Caco-2 (cell line): ENCODE measurements around the gene AHNAK2. TPM values are rescaled to one million over a fixed set of nuclear protein-coding genes. Genes with fewer than 3 reads are reported as not detected.

Experiments
- BruUV-seq: library from RNA; stranded (reverse); fragments of 400-500 nt; replicated peaks from 2 replicates; lab custom pipeline; 2021; lab: Mats Ljungman, UMichigan
- CTCF ChIA-PET: fragments of 300-600 bp; sonication (Branson Sonifier 250); formaldehyde crosslinking; loops from one replicate; lab custom pipeline; 2022; ENCODE audit warnings: antibody characterized with exemption; lab: Charles Lee
- POLR2A ChIA-PET: fragments of 300-600 bp; sonication (Branson Sonifier 250); formaldehyde crosslinking; loops from one replicate; lab custom pipeline; 2022; ENCODE audit warnings: antibody characterized with exemption; lab: Charles Lee
- DNase-seq, 2 experiments: peaks; one replicate each; pipeline versions ENCODE4 v3.0.0 to v3.0.0-alpha.2; 2020 to 2022
- H3K27me3 ChIP-seq: replicated peaks from 2 replicates; pipeline ENCODE4 v1.6.0; 2011; ENCODE audit warnings: low read length; ENCODE audit not compliant: control insufficient read depth, insufficient read depth
- H3K36me3 ChIP-seq: 2 replicates; pipeline ENCODE4 v1.5.1; 2011; ENCODE audit warnings: low read length; ENCODE audit not compliant: control insufficient read depth, insufficient read depth
- H3K4me1 ChIP-seq: fragments of 250-450 bp; sonication (Bioruptor Pico); 2 replicates; pipeline ENCODE4 v1.5.1; 2020; ENCODE audit warnings: mild to moderate bottlenecking
- H3K4me3 ChIP-seq: 2 replicates; pipeline ENCODE4 v1.5.1; 2011; ENCODE audit warnings: low read depth, mild to moderate bottlenecking, control low read depth, low read length
- H3K9me3 ChIP-seq: fragments of 250-450 bp; sonication (Bioruptor Pico); 2 replicates; pipeline ENCODE4 v1.5.1; 2020; ENCODE audit warnings: mild to moderate bottlenecking, moderate library complexity
- H3K27ac Mint-ChIP-seq: one replicate; pipeline ENCODE4 v1.8.0; 2022; ENCODE audit warnings: mixed read lengths; ENCODE audit not compliant: unreplicated experiment
- H3K27me3 Mint-ChIP-seq: one replicate; pipeline ENCODE4 v1.8.0; 2022; ENCODE audit warnings: mixed read lengths; ENCODE audit not compliant: insufficient read depth, unreplicated experiment
- H3K36me3 Mint-ChIP-seq: one replicate; pipeline ENCODE4 v1.8.0; 2022; ENCODE audit warnings: mild to moderate bottlenecking, mixed read lengths; ENCODE audit not compliant: insufficient read depth, unreplicated experiment
- H3K4me1 Mint-ChIP-seq: one replicate; pipeline ENCODE4 v1.8.0; 2022; ENCODE audit warnings: low read depth, mixed read lengths; ENCODE audit not compliant: unreplicated experiment
- H3K4me3 Mint-ChIP-seq: one replicate; pipeline ENCODE4 v1.8.0; 2022; ENCODE audit warnings: mild to moderate bottlenecking, moderate library complexity, mixed read lengths; ENCODE audit not compliant: unreplicated experiment
- H3K9me3 Mint-ChIP-seq: one replicate; pipeline ENCODE4 v1.8.0; 2022; ENCODE audit warnings: mixed read lengths; ENCODE audit not compliant: unreplicated experiment
- intact Hi-C: fragments of 100-400 bp; cut with micrococcal nuclease; formaldehyde crosslinking; loops from one replicate; pipeline ENCODE4 v1.10.0; 2022; ENCODE audit not compliant: unreplicated experiment
- total RNA-seq: library from RNA; stranded (reverse); gene quantifications from 2 replicates; pipeline ENCODE4 v1.2.3, GENCODE V29; 2022
- TF ChIP-seq, protein P1 (sequence below), 2 experiments: fragments of 200-600 bp in 1 of 2; IDR thresholded peaks; 1 replicate in 1 of 2; 2 replicates in 1 of 2; pipeline versions ENCODE4 v1.5.1 to v1.8.0; 2011 to 2022; ENCODE audit warnings: antibody characterized with exemption in 1 of 2, control low read depth in 1 of 2, inconsistent platforms in 1 of 2, low read depth in 1 of 2, low read length in 1 of 2, mild to moderate bottlenecking in 1 of 2, moderate library complexity in 1 of 2; ENCODE audit not compliant: insufficient read depth in 1 of 2, severe bottlenecking in 1 of 2, unreplicated experiment in 1 of 2

AHNAK2 gene
- total RNA-seq, 1 experiment from 2014 or later = 0.77 TPM

DNA sequence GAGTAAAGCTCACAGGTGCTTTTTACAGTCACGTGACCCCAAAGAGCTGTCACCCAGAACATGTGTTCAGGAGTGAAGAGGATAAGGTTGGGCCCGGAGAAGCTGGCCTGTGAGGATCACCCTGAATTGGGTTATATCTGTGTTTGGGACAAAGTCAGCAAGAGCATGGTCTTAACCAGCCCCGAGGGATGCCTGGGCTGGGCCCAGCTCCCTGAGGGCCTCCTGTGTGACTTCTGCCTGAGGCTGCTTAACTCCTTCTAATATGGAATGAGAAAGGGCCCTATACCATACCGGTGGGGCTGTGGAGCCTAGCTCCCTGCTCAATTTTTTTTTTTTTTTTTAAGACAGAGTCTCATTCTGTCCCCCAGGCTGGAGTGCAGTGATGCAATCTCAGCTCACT is 40.2 kb upstream of the AHNAK2 start:
- H3K27ac Mint-ChIP-seq = no peak overlapping the region
- H3K9me3 ChIP-seq = no peaks in the 10 kb centered on the region
- no peaks in the 10 kb centered on the region for H3K27me3 Mint-ChIP-seq
- no peaks in the 10 kb centered on the region for H3K36me3 ChIP-seq
- H3K4me3 ChIP-seq = no peak overlapping the region
- ChIA-PET CTCF (interaction anchor here (0.6 kb wide), 1 partner anchor 19 kb away, joined by 3 read pairs; no protein-coding TSS in a partner anchor), POLR2A (interaction anchor here (0.6 to 0.7 kb wide), 3 partner anchors 58 to 1071 kb away, joined by 3 to 7 read pairs (median 4); no protein-coding TSS in a partner anchor)
- intact Hi-C loops = no loop called here
- H3K9me3 Mint-ChIP-seq = no peaks in the 10 kb centered on the region
- peaks cover 11% of the 10 kb centered on the region for H3K4me1 Mint-ChIP-seq
- peaks cover 15% of the 10 kb centered on the region; the same call in 1 of the 2 replicates for H3K4me1 ChIP-seq
- H3K36me3 Mint-ChIP-seq = peaks cover 38% of the 10 kb centered on the region
- BruUV-seq = no TSS peak
- H3K4me3 Mint-ChIP-seq = no peak overlapping the region
- no peaks in the 10 kb centered on the region for H3K27me3 ChIP-seq
- no peak for DNase-seq
- TF ChIP-seq, protein P1, sequence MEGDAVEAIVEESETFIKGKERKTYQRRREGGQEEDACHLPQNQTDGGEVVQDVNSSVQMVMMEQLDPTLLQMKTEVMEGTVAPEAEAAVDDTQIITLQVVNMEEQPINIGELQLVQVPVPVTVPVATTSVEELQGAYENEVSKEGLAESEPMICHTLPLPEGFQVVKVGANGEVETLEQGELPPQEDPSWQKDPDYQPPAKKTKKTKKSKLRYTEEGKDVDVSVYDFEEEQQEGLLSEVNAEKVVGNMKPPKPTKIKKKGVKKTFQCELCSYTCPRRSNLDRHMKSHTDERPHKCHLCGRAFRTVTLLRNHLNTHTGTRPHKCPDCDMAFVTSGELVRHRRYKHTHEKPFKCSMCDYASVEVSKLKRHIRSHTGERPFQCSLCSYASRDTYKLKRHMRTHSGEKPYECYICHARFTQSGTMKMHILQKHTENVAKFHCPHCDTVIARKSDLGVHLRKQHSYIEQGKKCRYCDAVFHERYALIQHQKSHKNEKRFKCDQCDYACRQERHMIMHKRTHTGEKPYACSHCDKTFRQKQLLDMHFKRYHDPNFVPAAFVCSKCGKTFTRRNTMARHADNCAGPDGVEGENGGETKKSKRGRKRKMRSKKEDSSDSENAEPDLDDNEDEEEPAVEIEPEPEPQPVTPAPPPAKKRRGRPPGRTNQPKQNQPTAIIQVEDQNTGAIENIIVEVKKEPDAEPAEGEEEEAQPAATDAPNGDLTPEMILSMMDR (IDR thresholded peaks at IDR 0.05; ENCODE audit: insufficient read depth in 1 of 2, low read depth in 1 of 2, low read length in 1 of 2, severe bottlenecking in 1 of 2, unreplicated experiment in 1 of 2) = no peak

DNA sequence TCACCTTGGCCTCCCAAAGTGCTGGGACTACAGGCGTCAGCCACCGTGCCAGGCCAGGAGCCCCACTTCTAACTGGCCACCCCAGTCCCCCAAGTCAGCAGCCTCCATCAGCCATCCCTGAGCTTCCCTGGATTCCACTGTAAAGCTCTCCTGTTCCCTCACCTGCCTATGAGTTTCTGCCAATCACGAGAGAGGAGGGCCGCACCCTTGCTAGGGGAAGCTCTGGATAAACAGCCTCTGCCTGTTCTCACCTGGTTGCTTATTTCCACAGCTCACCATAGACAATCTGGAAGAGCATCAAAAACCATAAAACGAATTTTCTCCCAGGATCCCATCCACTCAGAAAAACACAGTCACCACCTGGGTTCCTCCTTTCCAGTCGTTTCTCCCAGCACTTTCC is 37.7 kb upstream of the AHNAK2 start:
- BruUV-seq = no TSS peak
- H3K36me3 ChIP-seq = peaks cover 2% of the 10 kb centered on the region
- Mint-ChIP-seq H3K36me3 (peaks cover 52% of the 10 kb centered on the region), H3K4me1 (peaks cover 11% of the 10 kb centered on the region), H3K27ac (peak overlapping the region; percentile 53), H3K4me3 (no peak overlapping the region), H3K27me3 (no peaks in the 10 kb centered on the region), H3K9me3 (no peaks in the 10 kb centered on the region)
- no peak for DNase-seq
- H3K4me3 ChIP-seq = no peak overlapping the region
- no peaks in the 10 kb centered on the region for H3K9me3 ChIP-seq
- ChIA-PET POLR2A (interaction anchor here (0.5 kb wide), 1 partner anchor 38 kb away, joined by 4 read pairs; the partner anchor contains the start of gene AHNAK2), CTCF (no interaction called here)
- TF ChIP-seq, protein P1 (IDR thresholded peaks at IDR 0.05; ENCODE audit: insufficient read depth in 1 of 2, low read depth in 1 of 2, low read length in 1 of 2, severe bottlenecking in 1 of 2, unreplicated experiment in 1 of 2) = no peak
- intact Hi-C loops = no loop called here
- no peaks in the 10 kb centered on the region for H3K27me3 ChIP-seq
- H3K4me1 ChIP-seq = peaks cover 15% of the 10 kb centered on the region; the same call in 1 of the 2 replicates

DNA sequence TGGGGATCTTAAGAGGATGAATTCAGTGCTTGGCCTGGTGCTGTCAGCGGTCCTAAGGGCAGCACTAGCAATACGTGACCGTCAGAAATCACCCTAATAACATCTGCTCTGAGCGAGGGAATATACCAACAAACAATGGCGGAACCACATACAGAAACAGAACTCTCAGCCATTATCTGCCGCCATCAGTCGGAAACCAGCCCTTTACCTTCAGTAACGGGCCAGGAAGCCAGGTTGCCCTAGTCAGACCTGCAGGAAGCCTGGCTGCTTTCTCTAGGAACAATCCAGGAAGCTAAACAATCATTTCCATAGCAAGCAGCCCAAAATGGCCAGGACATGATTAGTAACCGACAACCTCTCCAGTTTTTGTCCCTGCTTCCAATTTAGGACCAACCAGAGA is 37.1 kb upstream of the AHNAK2 start:
- H3K4me1 ChIP-seq = peaks cover 15% of the 10 kb centered on the region; the same call in 1 of the 2 replicates
- Mint-ChIP-seq H3K36me3 (peaks cover 52% of the 10 kb centered on the region), H3K27ac (no peak overlapping the region), H3K9me3 (no peaks in the 10 kb centered on the region), H3K4me3 (no peak overlapping the region), H3K27me3 (no peaks in the 10 kb centered on the region), H3K4me1 (peaks cover 11% of the 10 kb centered on the region)
- CTCF ChIA-PET = no interaction called here
- H3K9me3 ChIP-seq = no peaks in the 10 kb centered on the region
- intact Hi-C loops = no loop called here
- no peak overlapping the region for H3K4me3 ChIP-seq
- BruUV-seq = no TSS peak
- DNase-seq = no peak
- H3K36me3 ChIP-seq = peaks cover 2% of the 10 kb centered on the region
- TF ChIP-seq, protein P1 (IDR thresholded peaks at IDR 0.05; ENCODE audit: insufficient read depth in 1 of 2, low read depth in 1 of 2, low read length in 1 of 2, severe bottlenecking in 1 of 2, unreplicated experiment in 1 of 2) = no peak
- POLR2A ChIA-PET = no interaction called here
- no peaks in the 10 kb centered on the region for H3K27me3 ChIP-seq
